K562 (cell line): Measurements from ENCODE around the gene IL5. TPM values are rescaled to one million over a fixed set of nuclear protein-coding genes. Genes with fewer than 3 reads are reported as not detected.

Experiments used
- ATF3 ChIP-seq, 2 experiments: fragments of 450-650 bp in 1 of 2; sonication (generic) in 1 of 2; formaldehyde crosslinking in 1 of 2; IDR thresholded peaks in 1 of 2; conservative IDR thresholded peaks in 1 of 2; 2 replicates each; pipeline versions ENCODE4 v1.6.1 to v1.8.1; 2016 to 2023; ENCODE audit warnings: mild to moderate bottlenecking in 2 of 2, moderate library complexity in 2 of 2, inconsistent platforms in 1 of 2, missing genetic modification reagents in 1 of 2
- CGGBP1 ChIP-seq: fragments of 250-450 bp; sonication (Bioruptor Pico); IDR thresholded peaks from 2 replicates; pipeline ENCODE4 v1.9.0; 2021; ENCODE audit warnings: mild to moderate bottlenecking
- ETV6 ChIP-seq, 3 experiments: fragments of 150-350 bp in 1 of 3; sonication (generic) in 1 of 3; formaldehyde crosslinking in 1 of 3; IDR thresholded peaks; 2 replicates each; pipeline versions ENCODE4 v1.6.1 to v1.8.0; 2014 to 2022; ENCODE audit warnings: borderline replicate concordance in 2 of 3, low read depth in 2 of 3, antibody characterized with exemption in 1 of 3, low read length in 1 of 3, mild to moderate bottlenecking in 1 of 3, missing genetic modification reagents in 1 of 3
- KDM1A ChIP-seq, 2 experiments: fragments of 450-650 bp; IDR thresholded peaks; 2 replicates each; pipeline ENCODE4 v1.6.1; 2016; ENCODE audit warnings: mild to moderate bottlenecking in 2 of 2
- MAFG ChIP-seq: fragments of 450-650 bp; conservative IDR thresholded peaks from 2 replicates; pipeline ENCODE4 v1.6.1; 2016; ENCODE audit warnings: missing genetic modification characterization, missing compliant biosample characterization
- NFE2 ChIP-seq: IDR thresholded peaks from 2 replicates; pipeline ENCODE4 v1.6.1; 2014; ENCODE audit warnings: antibody characterized with exemption, low read depth
- NKRF ChIP-seq: fragments of 450-650 bp; IDR thresholded peaks from 2 replicates; pipeline ENCODE4 v1.6.1; 2016; ENCODE audit warnings: borderline replicate concordance
- NR2F6 ChIP-seq: fragments of 450-650 bp; formaldehyde crosslinking; IDR thresholded peaks from 2 replicates; pipeline ENCODE4 v1.4.0; 2020; ENCODE audit warnings: mild to moderate bottlenecking
- PHF21A ChIP-seq: fragments of 450-650 bp; IDR thresholded peaks from 2 replicates; pipeline ENCODE4 v1.6.1; 2017; ENCODE audit warnings: low read depth, borderline replicate concordance
- REST ChIP-seq, 2 experiments: fragments of 450-650 bp; formaldehyde crosslinking in 1 of 2; IDR thresholded peaks; 2 replicates each; pipeline versions ENCODE4 v1.4.0 to v1.6.1; 2014 to 2020; ENCODE audit warnings: mild to moderate bottlenecking in 2 of 2, borderline replicate concordance in 1 of 2, low read depth in 1 of 2
- RFX1 ChIP-seq: fragments of 450-650 bp; IDR thresholded peaks from 2 replicates; pipeline ENCODE4 v1.6.1; 2016; ENCODE audit warnings: mild to moderate bottlenecking, moderate library complexity
- THRAP3 ChIP-seq: fragments of 450-650 bp; IDR thresholded peaks from 2 replicates; pipeline ENCODE4 v1.6.1; 2016; ENCODE audit warnings: mild to moderate bottlenecking, inconsistent platforms, borderline replicate concordance
- ZNF274 ChIP-seq: IDR thresholded peaks from 2 replicates; pipeline ENCODE4 v1.6.1; 2011; ENCODE audit warnings: low read depth, mild to moderate bottlenecking, low read length, moderate library complexity, borderline replicate concordance
- ZNF316 ChIP-seq: fragments of 450-650 bp; IDR thresholded peaks from 2 replicates; pipeline ENCODE4 v1.6.1; 2016
- ZNF347 ChIP-seq: fragments of 450-650 bp; formaldehyde crosslinking; IDR thresholded peaks from 2 replicates; pipeline ENCODE4 v1.4.0; 2020; ENCODE audit warnings: low read depth, mild to moderate bottlenecking, moderate library complexity
- polyA plus RNA-seq, 8 experiments: library from polyadenylated mRNA; depleted of rRNA in 4 of 8; stranded (reverse) in 5 of 8; unstranded in 3 of 8; fragments of >200 nt; fragmentation: Nextera tagmentation in 2 of 8; fragmentation: Illumina TruSeq in 1 of 8; extraction: Ambion mirVana in 2 of 8; extraction: Trizol in 1 of 8; gene quantifications; 2 replicates each; pipeline versions ENCODE4 v1.2.1 to v1.2.3, GENCODE V29; 2011 to 2014; ENCODE audit warnings: inconsistent platforms in 1 of 8, missing spikeins in 1 of 8
- total RNA-seq, 7 experiments: library from RNA; depleted of rRNA in 6 of 7; stranded (reverse); fragments of >200 nt in 6 of 7; fragmentation: Illumina TruSeq in 2 of 7; extraction: Trizol in 2 of 7; gene quantifications; 2 replicates each; pipeline versions ENCODE4 v1.2.1 to v1.2.3, GENCODE V29; 2011 to 2021; ENCODE audit warnings: low replicate concordance in 1 of 7

Gene IL5
- total and polyA plus RNA-seq, 9 of the 15 experiments (the other 6 are each of a cell fraction or from before 2014, with no cell fraction given), result 0.44 TPM; not detected in 8

GRCh38 chr5:132510076-132510475 is 33.2 kb downstream of the IL5 start (continued):
- no peak for TF ChIP-seq CGGBP1 (CRISPR knock-in tag)
- TF ChIP-seq RFX1, result no peak
- TF ChIP-seq ZNF347 (CRISPR knock-in tag), result no peak
- no peak for TF ChIP-seq NR2F6 (CRISPR knock-in tag)
- no peak for TF ChIP-seq REST (IDR thresholded peaks at IDR 0.05; ENCODE audit: borderline replicate concordance)
- no peak for TF ChIP-seq REST (CRISPR knock-in tag; IDR thresholded peaks at IDR 0.05; ENCODE audit: low read depth)
- peak; percentile 41 for TF ChIP-seq MAFG
- TF ChIP-seq PHF21A, result no peak
- 0 out of 2 replicates have a peak, but pooled peaks have one; percentile 16 for TF ChIP-seq NFE2
- no peak for TF ChIP-seq THRAP3
- TF ChIP-seq KDM1A (IDR thresholded peaks at IDR 0.05), result no peak
- no peak for TF ChIP-seq NKRF
- TF ChIP-seq ZNF316, result peak; percentile 34; the same call in 1 of the 2 replicates
- TF ChIP-seq ZNF274, result no peak
- TF ChIP-seq ETV6 (IDR thresholded peaks at IDR 0.05; ENCODE audit: borderline replicate concordance in 1 of 2, low read depth in 2 of 2, low read length in 1 of 2), result no peak
- TF ChIP-seq ETV6 (CRISPR knock-in tag; IDR thresholded peaks at IDR 0.05; ENCODE audit: borderline replicate concordance), result no peak
- TF ChIP-seq ATF3 (IDR thresholded peaks at IDR 0.05), result peak; percentile 70
- TF ChIP-seq ATF3 (CRISPR knock-in tag; conservative IDR thresholded peaks at IDR 0.05), result no peak
